Stimulated activated CD8-positive, alpha-beta memory T cell treated with anti-CD3 and anti-CD28 coated beads, Interleukin-15, amount 100 ng/mL, for 48 hours (primary cell): Measurements from ENCODE around the gene DPP10.

Experiments
- DNase-seq, 2 donors: peaks; one replicate each; pipeline ENCODE4 v3.0.0-alpha.2; 2020; ENCODE audit warnings: low read depth in 2 of 2

DPP10 gene

DNA sequence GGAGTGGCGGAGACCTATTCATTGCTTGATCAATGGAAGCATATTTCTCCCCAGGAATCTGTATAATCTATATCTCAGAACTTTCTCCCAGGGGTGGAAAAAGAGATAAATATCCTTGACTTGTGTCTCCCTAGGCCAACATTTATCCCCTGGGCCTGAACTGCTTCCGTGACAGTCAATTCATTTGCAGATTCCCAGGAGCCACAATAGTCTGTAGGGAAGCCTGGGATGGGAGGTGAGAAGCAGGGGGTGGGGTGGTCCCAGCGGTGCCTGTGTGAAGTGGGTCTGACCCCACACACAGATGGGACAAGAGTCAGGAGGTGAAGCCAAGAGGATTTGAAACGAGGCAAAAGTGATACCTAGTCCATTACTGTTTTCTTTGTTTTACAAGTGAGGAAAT, 166.8 kb downstream of the DPP10 start:
- no peak for DNase-seq

DNA sequence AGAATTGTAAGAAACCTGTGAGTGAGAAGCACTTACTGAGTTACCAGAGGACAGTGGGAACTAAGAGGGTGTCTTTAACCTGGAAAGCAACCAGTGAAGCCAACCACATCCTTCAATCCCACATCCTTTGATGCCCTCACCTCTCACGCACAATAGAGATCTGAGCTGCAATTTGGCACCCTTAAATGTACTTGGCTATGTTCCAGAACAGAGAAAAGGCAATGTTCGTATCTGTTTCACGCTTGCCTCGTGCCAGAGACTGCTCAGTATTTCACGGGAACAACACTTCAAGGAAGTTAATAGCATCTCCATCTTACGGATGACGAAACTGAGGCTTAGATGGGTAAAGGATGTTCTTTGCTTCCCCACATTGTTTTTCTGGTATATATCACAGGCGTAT, 167.4 kb downstream of the DPP10 start:
- DNase-seq: no peak

DNA sequence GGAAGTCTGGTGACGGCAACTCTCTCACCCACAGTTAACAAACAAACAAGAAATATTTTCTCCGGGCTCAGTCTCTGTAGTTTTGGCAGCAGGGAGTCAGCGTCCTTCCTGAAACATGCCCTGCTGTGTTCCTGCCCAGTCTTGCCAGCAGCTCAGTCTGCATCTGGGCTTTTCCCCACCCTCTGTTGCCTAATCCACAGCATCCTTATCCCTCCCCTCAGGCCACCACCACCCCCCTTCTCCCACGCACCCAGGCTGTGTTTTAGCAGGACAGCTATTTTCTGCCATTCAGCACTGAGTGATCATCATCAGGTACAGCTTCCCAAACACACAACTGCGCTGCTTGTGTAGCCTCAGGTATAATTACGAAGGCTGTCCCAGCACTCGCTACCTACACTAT, 168.2 kb downstream of the DPP10 start:
- no peak for DNase-seq

DNA sequence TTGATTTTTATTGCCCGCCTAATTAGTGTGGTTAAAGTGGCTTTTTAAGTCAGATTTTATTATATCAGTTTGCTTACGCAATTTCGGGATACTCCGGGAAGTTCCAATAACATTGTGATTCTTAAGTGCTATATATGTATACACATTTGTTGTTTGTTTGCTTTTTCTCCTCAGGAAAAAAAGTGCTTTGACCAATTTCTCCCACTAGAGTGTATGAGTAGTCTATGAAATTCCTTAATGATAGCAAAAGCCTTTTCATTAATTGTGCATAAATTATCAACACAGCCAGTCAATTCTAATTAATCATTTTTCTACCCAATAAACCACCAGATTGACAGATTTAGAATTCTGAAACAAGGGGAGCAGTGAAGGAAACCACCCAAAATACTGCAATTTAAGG, 172.2 kb downstream of the DPP10 start:
- DNase-seq: no peak

DNA sequence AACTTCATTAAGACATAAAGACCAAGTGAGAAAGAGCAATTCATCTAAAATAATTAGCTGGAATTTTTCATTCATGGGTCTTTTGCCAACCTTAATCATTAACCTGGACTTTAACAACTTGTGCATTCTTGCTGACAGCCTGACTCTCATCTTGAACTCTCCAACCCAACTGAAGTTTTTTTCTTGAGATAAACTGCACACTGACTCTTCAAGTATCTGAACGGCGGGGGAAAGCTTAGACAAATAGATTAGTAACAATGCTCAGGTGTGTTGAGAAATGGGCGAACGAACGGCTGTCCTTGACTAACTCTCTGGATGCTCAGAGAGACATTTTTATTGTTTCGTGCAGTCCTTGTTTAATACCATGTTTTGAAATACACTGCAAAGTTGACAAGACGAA, 186.0 kb downstream of the DPP10 start:
- no peak for DNase-seq

DNA sequence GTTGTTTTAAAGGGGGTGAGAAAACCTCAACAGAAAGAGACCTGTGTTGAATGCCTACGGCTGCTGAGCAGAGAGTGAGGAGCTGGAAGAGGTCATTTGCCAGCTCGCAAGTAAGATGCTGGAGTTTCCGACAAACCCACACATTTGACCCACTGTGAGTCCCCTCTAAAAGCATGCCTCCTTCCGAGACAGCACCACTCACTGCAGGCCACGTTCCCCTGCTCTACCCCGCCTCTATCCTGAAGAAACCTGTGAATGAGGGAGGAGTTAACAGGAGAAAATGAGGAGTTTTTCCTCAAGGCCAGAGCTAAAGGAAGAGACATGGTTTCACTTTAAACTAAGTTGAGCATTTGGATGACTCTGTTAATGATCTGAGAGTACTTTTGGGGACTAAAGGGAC, 188.7 kb downstream of the DPP10 start:
- DNase-seq: no peak

DNA sequence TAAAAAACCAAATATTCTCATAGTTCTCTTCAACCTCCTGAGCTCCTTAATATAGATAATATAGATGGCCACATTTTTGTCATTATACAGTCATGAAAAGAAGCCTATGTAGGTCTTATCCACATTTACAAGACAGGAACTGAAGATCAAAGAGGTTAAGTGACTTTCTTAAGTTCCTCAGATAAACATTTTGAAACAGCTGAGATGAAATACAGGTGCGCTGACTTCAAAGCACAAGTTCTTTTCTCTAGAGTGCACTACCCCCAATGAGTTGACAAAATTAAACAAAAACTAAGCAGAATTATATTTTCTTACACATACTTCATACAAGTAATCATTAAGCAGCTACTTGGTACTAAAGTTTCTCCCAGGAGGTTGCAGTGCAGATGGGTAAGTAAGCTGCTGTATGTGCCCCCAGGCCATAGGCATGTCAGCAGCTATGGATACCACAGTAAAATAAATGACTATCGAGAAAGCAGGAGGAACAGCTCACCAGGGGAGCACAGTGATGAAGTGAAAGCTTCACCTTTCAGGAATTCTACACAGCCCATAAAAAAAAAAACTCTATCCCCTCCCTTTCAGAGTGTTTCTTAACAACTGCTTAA, 199.8 kb downstream of the DPP10 start:
- DNase-seq: no peak

DNA sequence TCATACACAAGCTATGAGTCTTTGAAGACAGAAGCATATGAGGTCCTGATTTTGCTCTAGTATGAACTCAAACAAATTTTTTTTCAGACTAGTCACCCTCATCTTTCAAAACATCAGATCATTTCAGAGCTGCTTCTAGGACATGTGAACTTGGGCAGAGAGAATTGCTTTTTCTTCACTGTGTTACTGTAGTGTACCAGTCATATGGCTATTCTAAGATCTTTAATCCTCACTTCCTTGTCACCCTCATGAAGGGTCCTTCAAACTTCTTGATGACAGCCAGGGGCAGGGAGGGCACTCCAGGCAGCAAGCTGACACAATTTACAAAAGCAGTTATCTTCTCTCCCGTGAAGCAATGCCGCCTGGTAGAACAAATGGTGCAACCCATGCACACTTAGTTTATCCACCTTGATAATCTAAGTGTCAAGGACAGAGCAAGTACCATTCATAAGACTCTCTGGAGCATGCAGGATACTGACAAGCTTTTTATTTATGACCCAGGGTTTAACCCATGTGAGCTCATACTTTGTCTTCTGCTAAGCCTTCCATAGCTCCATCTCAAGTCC, 200.6 kb downstream of the DPP10 start:
- no peak for DNase-seq

DNA sequence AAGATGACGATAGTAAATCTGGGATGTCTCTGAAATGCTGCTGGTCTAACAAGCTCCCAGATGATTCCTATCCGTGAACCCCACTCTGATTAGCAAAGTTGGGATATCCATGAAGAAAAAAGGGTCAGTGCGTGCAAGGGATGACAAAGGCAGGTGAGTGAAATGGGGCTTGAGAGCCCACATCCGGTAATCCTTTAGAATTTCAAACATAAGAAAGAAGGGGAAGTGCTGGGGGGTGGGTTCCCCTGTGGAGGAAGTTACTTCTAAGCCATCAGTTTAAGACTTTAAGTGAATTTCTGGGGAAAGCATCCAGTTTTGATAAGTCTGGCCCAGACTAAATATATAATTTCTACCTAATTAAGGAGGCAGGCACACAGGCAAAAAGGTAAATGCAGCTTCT, 209.5 kb downstream of the DPP10 start:
- DNase-seq: no peak

DNA sequence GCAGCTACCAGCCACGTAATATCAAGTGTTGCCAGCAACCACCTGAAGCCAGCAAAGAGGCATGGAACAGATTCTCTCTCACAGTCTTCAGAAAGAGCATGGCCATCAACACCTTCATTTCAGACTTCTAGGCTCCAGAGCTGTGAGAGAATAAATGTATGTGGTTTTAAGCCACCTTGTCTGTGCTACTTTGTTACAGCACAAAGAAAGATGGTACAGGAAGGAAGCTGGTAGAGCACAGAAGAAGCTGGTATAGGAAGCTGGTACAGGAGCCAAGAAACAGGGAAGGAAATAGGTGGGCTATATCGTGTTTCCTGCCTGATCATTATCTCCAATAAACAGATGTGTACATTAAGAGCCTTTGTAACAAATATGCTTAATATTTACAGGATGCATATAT, 217.4 kb downstream of the DPP10 start:
- no peak for DNase-seq

DNA sequence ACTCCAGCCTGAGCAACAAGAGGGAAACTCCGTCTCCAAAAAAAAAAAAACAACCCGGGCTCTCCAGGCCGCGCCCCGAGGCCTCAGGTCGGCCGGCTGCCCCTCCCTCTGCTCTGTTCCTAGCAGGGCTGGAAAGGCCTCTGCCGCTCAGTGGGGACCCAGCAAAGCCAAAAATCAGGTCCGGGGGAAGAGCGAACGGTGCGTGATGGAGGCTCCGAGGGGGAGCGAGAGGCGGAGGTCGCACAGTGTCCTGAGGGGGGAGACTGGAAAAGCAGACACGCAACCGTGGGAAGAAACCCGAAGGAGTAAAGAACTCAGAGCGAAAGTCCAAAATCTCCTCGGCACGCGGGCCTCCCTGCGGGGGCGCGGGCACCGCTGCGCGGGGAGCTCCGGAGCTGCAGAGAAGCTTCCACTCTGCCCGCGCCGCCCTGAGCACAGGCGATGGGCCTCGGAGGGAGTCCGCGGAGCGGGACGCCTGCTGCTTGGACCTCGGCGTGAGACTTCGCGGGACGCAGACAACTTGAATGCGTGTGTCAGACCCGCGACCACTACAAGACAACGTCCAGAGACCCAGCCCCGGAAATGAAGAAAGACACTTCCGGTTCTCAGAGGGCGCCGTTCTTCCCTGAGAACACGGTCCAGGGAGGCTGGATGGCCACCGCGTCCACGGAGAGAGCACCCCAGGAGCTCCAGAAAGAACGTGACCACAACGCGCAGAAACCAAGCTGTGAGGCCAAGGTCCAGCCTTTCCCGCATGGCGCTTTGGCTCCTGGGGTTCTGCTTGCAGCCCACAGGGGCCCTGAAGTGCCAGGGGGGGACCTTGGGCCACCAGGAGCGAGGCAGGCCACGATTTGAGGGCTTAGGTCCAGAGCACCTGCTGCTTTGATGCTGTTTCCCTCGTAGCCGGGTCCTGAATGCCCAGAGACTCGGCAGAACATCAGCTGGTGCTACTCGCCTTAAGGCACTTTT, 219.8 kb downstream of the DPP10 start:
- DNase-seq: no peak

DNA sequence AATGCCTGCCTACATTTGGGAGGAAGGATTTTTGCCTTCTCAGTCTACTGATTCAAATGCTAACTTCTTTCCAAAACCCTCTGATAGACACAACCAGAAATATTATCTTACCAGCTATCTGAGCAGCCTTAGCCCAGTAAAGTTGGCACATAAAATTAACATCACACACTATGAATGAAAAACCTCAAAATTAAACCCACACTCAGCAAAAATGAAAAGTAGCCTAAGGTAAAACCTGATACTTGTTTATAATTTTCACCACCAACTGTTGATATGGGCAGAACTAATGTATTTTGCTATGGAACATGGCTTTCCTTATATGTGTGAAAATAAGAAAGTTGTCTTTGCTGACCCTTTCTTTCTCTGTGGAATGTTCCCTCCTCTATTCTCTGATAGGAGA, 226.0 kb downstream of the DPP10 start:
- no peak for DNase-seq

DNA sequence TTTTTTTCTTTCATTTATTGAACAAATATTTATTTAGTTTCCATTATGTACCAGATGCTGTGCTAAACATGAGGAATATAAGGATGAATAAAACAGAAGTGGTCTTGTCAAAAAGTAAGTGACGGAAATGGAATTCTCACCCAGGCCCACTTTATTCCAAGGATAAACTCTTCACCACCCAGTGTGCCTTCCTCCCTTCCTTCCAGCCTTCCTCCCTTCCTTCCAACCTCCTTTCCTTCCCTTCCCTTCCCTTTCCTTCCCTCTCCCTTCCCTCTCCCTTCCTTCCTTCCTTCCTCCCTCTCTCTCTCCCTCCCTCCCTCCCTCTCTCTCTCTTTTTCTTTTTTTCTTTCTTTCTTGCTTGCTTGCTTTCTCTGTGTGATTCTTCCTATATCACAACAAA, 240.8 kb downstream of the DPP10 start:
- no peak for DNase-seq

DNA sequence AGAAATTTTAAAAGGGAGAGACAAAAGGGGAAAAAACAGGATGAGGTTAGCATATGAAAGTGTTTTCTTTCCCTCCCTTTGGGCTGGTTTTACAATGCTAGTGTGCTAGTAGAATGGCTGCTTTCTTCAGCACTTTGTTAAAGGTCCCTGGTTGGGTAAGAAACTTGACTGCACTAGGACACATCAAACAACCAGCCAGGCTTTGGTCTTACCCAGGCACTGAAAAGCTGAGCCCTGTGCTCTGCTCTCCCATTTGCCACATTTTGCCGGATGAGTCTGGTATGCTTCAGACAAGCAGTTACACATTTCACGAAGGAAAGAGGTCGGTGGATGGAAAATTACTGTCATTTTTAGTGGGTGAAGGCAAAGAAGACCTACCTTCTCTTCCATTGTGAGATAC, 242.0 kb downstream of the DPP10 start:
- no peak for DNase-seq

DNA sequence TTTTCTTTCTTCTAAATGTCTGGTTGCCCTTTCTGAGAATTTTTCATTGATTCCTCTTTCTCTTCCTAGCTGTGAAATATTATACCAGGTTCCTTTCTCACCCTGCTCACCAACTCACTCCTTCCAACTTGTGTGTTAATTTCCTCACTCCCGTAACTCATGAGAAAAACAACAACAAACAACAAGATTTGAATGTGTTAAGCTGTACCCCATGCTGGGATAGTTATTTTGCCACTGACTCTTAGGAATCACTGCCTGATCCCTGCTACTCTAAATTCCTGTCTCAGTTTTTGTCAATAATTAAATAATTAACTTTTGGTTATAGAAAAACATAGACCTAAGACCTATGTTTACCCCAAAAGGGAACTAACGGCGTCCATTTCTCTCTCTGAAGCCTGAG, 242.7 kb downstream of the DPP10 start:
- DNase-seq: no peak

DNA sequence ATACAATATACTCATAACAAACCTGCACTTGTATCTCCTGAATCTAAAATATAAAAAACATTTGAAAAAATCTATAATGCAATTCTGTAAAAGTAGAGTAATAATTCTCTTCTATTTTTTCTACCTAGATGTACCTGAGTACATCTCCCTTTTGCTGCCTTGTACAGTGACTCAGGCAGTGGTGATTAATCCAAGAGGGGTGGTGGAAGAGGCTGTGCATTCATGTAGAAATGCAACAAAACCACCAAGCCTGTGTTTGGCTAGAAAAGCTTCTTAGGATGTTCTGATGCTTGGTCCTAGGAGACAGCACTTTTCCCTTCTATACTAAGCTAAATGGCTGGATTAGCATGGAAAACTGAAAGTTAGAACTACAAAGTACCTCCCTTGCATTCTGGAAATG, 245.8 kb downstream of the DPP10 start:
- DNase-seq: no peak

DNA sequence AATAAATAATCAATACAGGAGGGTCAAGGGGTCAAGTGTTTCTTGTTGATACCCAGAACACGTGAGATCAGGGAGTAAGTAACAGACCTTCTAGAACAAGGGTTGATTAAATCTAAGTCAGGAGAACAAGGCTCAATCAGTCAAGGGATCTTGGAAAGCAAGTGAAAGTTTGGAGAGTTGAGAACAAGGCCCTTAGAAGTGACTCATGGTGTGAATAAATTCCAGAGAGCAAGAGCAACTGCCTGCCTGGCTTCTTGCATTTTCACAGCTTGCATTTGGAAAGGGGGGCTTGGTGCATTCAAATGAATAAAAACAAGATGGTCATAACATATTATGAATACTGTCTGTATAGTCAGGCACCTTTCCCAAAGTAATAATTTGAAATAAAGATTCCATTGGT, 256.1 kb downstream of the DPP10 start:
- DNase-seq: no peak

DNA sequence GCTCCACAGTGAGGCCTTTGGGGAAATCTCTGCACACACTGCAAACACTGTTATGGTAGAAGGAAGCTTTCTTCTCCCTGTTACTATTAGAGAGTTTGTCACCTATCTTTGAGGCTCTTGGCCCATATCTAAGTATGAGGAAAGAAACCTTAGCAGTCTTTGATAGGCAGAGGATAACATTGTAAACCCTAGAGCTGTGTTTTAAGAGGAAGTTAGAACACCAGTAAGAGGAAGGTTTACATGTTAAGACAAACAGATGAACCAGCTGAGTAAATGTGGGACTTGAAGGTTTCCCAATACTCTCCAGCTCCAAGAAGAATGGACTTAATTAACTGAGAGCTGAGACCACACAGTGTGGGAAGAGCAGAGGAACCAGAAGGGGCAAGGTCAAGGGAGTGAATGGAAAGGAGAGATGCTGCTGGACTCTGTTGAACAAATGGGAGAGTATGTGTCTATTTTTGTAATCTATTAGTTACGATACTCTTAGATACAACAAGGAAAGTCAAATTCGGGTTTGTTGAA, 257.0 kb downstream of the DPP10 start:
- no peak for DNase-seq

DNA sequence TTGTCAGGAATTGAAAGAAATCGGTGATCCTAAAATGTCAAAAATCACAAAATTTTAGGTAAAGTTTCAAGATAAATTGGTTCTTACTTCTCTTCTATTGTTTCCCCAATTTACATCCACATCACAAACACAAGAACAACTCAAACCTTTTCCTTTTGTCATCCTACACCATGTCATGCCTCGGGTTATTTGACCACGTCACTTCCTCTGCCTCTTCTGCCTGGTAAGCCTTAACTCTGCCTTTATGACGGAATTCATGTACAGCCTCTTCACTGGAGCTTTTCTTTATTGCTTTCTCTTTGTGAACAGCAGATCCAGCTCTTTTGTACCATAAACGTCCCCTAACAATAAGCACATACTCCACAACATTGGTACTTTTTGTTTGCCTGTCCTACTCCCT, 258.0 kb downstream of the DPP10 start:
- DNase-seq: no peak

DNA sequence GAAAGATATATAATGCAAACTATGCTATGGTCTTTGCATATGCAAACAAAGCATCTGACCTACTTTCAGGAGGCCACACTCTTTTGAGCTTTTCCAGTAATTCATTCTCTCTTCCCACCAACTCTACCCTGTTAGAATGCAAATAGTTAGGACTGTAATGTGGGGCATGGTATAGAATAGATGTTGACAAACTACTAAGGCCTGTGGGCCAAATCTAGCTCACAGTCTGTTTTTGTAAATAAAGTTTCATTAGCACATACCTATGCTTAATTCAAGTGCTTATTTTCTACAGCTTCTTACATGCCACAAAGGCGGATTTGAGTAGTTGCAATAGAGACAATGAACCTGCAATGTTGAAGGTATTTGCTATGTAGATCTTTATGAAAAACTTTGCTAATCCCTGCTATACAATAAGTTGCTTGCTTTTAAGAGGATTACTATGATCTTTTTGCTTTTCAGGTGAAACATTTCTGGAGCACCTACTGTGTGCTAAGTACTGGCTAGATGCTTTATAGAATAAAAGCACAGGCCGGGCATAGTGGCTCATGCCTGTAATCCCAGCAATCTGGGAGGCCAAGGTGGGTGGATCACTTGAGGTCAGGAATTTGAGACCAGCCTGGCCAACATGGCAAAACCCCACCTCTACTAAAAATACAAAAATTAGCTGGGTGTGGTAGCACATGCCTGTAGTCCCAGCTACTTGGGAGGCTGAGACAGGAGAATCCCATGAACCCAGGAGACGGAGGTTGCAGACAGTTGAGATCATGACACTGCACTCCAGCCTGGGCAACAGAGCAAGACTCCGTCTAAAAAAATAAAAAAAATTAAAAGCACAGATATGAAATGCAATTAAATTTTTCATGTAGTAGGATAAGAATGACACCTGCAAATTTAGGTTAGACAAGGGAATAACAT, 267.8 kb downstream of the DPP10 start:
- DNase-seq: no peak

DNA sequence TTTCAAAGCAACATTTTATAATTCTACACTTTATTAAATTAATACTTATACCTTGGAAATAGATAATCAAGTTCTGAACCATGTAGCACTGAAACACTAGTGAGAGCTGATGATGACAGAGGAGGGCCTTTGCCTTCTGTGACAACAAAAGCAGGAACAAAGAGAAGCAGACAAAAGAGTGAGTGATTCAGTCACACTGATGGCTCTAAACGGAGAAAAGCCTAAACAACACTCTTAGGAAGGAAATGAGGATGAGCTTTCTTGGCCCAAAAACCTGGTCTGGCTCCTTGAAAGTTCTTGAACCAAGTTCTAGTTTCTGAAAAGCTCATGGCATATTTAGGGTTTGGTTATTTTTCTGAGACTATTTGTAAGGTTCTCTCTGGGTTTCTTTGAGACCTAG, 271.9 kb downstream of the DPP10 start:
- no peak for DNase-seq

DNA sequence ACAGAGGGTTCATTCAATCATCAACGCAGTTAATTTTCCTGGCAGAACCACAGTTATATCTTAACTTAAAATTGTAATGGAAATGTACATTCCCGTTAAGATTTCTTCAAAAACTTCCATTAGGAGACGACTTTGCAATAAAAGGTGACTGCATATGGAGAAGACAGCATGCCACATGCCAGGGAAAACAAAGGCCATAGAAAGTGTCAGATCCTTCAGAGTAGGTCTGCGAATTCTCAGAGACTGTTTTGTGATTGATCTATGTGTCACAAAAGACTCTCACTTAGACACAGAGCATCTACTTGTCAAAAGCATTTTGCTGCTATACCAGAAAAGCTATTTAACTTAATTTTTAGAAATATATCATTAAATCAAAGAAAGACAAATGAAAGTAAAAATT, 274.6 kb downstream of the DPP10 start:
- no peak for DNase-seq
